D721Med (cell line): ENCODE data around the gene RBL2.

Experiments used
- DNase-seq: peaks from one replicate; pipeline ENCODE4 v3.0.0; 2011; ENCODE audit warnings: low spot score; ENCODE audit not compliant: insufficient read length
- FAIRE-seq: peaks from 2 replicates; lab custom pipeline; 2011; peaks lifted over from hg19 to GRCh38; lab: Jason Lieb, UNC
- CTCF ChIP-seq: IDR thresholded peaks from 2 replicates; pipeline ENCODE4 v1.5.1; 2012; ENCODE audit warnings: mild to moderate bottlenecking, control low read depth; ENCODE audit not compliant: insufficient read depth; ENCODE audit errors: missing control alignments

The RBL2 gene

GRCh38 chr16:53453928-53454327 is 19.7 kb downstream of the RBL2 start:
- DNase-seq: no peak
- no peak for TF ChIP-seq CTCF
- FAIRE-seq: no peak

GRCh38 chr16:53456625-53457024 is 22.4 kb downstream of the RBL2 start:
- FAIRE-seq: no peak
- TF ChIP-seq CTCF: no peak
- no peak for DNase-seq

- FAIRE-seq (no peak), DNase-seq (no peak)
- TF ChIP-seq CTCF: no peak
Observed at GRCh38 chr16:53457670-53458069, 23.4 kb downstream of the RBL2 start.

GRCh38 chr16:53458635-53459034 is 24.4 kb downstream of the RBL2 start:
- no peak for DNase-seq
- TF ChIP-seq CTCF: no peak
- FAIRE-seq: no peak

GRCh38 chr16:53465606-53466280 is 31.5 kb downstream of the RBL2 start:
- no peak for FAIRE-seq
- DNase-seq: no peak
- no peak for TF ChIP-seq CTCF

- FAIRE-seq (no peak), DNase-seq (no peak)
- TF ChIP-seq CTCF: no peak
Observed at GRCh38 chr16:53476867-53477266, 42.6 kb downstream of the RBL2 start.

- DNase-seq (no peak), FAIRE-seq (no peak)
- TF ChIP-seq CTCF: no peak
Observed at GRCh38 chr16:53478965-53479364, 44.7 kb downstream of the RBL2 start.
